GM10266 (cell line): ENCODE data around the gene DOCK7.

Experiments used
- DNase-seq: peaks from one replicate; pipeline ENCODE4 v3.0.0; 2012; ENCODE audit errors: extremely low spot score
- TF ChIP-seq, protein P1 (sequence below): IDR thresholded peaks from 2 replicates; pipeline ENCODE4 v1.5.1; 2012; ENCODE audit warnings: mild to moderate bottlenecking, low read depth; ENCODE audit not compliant: control insufficient read depth, insufficient read depth; ENCODE audit errors: missing control alignments

The DOCK7 gene

DNA sequence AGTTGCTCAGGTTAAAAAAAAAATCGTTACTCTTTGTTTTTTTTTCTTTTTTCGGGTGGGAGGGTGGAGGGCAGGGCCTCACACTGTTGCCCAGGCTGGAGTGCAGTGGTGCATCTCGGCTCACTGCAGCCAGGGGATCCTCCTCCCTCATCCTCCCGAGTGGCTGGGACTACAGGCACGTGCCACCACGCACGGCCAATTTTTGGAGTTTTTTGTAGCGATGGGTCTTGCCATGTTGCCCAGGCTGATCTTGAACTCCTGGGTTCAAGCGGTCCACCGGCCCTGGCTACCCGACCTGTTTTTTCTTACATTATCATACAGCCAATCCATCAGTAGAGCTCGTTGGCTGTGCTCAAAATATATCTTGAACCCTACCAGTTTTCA, 253.6 kb downstream of the DOCK7 start:
- TF ChIP-seq, protein P1, sequence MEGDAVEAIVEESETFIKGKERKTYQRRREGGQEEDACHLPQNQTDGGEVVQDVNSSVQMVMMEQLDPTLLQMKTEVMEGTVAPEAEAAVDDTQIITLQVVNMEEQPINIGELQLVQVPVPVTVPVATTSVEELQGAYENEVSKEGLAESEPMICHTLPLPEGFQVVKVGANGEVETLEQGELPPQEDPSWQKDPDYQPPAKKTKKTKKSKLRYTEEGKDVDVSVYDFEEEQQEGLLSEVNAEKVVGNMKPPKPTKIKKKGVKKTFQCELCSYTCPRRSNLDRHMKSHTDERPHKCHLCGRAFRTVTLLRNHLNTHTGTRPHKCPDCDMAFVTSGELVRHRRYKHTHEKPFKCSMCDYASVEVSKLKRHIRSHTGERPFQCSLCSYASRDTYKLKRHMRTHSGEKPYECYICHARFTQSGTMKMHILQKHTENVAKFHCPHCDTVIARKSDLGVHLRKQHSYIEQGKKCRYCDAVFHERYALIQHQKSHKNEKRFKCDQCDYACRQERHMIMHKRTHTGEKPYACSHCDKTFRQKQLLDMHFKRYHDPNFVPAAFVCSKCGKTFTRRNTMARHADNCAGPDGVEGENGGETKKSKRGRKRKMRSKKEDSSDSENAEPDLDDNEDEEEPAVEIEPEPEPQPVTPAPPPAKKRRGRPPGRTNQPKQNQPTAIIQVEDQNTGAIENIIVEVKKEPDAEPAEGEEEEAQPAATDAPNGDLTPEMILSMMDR: no peak
- no peak for DNase-seq

- TF ChIP-seq, protein P1: no peak
- DNase-seq: no peak
Measured at GRCh38 chr1:62433861-62434617, 254.1 kb downstream of the DOCK7 start.

DNA sequence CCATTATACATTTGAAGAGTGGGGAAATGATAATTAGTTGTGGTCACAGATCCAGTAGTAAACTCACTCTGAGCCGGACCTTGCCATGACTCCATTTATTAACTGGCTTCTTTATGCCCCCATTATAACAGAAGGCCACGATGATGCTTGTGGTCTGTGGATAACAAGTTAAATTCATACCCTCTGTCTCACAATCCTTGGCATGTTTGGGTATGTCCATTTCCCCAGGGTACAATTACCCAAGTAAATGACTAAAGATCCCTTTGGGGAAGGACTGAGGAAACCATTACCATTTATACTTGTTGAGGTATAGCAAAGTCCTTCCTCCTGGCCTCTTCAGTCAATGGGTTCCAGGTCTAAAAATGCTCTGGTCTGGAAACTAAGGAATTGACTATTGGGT, 258.6 kb downstream of the DOCK7 start:
- no peak for DNase-seq
- TF ChIP-seq, protein P1: no peak

DNA sequence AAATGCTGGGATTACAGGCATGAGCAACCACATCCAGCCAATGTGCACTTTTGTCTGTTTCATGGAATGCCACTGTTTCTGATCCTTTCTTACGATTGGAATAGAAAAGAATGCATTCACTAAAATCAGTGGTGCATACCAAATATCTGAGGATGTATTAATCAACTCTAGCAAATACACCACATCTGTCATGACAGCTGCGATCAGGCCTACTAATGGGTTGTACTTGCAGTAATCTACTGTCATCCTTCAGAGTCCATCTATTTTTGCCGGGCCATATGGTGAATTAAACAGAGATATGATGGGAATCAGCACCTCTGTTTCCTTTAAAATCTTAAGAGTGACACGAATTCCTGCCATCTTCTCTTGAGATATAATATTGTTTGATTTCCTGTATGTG, 259.8 kb downstream of the DOCK7 start:
- DNase-seq: no peak
- TF ChIP-seq, protein P1: no peak

DNA sequence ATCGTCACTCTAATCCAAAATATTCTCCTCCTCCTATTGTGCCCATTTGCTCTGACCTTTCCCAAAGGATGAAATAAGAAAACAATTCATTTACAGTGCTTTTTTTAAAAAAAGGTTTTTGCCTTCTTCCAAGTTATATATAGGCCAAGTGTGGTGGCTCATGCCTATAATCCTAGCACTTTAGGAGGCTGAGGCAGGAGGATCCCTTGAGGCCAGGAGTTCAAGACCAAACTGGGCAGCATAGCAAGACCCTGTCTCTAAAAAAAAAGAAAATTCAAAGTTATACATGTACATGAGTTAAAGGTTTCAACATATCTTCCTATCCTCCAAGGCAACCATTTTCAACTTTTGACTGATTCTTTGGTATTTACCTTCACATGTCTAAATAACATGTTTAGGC, 261.4 kb downstream of the DOCK7 start:
- DNase-seq: no peak
- TF ChIP-seq, protein P1: no peak

DNA sequence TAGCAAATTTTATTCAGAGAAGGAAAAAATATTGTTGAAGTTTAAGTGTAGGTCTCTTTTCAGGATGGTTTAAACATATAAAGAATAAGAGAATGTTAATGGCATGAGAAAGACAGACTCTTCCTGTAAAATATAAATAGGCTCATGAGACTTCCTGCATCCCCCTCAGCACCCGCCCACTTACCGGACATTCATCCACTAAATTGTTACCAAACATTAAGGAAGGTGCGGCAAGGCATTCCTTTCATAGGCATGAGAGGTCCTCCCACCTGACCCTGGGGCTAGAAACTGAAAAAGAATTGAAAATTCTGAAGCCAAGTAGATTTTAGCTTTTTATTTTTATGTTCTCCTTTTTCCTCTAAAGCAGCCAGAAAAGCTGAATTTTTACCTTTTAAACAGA, 261.9 kb downstream of the DOCK7 start:
- TF ChIP-seq, protein P1: no peak
- DNase-seq: no peak

DNA sequence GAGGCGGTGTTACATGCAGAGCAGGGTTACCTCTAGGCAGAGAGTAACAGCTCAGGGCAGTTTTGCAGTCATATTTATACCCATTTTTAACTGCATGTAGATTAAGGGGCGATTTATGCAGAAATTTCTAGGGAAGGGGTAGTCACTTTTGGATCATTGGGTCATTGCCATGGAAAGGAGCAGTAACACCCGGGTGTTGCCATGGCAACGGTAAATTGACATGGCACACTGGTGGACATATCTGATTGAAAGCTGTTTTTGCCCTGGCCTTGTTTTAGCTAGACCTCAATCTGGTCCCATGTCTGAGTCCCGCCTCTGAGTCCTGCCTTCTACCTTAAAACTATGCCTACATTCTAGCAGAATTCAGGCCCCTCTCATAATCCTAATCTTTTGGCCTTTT, 263.1 kb downstream of the DOCK7 start:
- TF ChIP-seq, protein P1: no peak
- no peak for DNase-seq
